Gastrocnemius medialis (tissue), 4 donors: ENCODE measurements around the gene MYPOP.

Experiments used
- POLR2A ChIP-seq, 2 donors: fragments of 450-650 bp; IDR thresholded peaks; one replicate each; pipeline ENCODE4 v1.6.1; 2017; ENCODE audit warnings: antibody characterized with exemption in 2 of 2, mild to moderate bottlenecking in 2 of 2, moderate library complexity in 2 of 2
- TF ChIP-seq, protein P1 (sequence below), 5 experiments: fragments of 450-650 bp in 3 of 5; fragments of 200-600 bp in 2 of 5; sonication (generic) in 2 of 5; IDR thresholded peaks in 4 of 5; conservative IDR thresholded peaks in 1 of 5; 1 replicate in 4 of 5; 2 replicates in 1 of 5; pipeline ENCODE4 v1.5.1; 2016 to 2019; ENCODE audit warnings: antibody characterized with exemption in 5 of 5, mild to moderate bottlenecking in 3 of 5, moderate library complexity in 3 of 5

DNA sequence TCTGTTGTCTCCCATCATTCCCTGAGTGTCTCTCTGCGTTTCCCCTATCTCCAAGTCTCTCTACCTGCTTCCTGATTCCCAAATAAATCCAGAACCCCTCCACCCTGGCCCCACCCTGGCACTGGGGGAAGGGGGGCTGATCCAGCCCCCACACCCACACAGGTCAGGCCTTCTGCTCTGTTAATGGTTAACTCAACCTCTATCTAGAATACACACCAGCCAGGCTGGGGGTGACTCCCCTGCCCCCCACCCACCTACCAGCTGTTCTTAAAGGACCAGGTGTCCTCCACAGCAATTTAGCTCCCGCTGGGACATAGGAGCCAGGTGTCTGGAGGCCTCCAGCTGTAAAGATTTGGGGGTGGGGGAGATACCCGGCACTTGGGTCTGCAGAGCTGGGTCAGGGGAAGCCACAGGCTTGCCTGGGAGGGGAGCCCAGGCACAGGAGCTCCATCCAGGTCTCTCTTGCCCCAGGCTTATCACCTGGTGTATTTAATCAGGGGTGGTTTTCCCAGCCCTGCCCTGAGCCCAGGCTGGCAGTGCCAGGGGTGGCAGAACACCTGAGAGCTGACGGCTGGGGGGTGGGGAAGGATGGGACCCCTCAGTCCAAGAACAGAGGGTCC, 20.4 kb downstream of the MYPOP start:
- TF ChIP-seq, protein P1, sequence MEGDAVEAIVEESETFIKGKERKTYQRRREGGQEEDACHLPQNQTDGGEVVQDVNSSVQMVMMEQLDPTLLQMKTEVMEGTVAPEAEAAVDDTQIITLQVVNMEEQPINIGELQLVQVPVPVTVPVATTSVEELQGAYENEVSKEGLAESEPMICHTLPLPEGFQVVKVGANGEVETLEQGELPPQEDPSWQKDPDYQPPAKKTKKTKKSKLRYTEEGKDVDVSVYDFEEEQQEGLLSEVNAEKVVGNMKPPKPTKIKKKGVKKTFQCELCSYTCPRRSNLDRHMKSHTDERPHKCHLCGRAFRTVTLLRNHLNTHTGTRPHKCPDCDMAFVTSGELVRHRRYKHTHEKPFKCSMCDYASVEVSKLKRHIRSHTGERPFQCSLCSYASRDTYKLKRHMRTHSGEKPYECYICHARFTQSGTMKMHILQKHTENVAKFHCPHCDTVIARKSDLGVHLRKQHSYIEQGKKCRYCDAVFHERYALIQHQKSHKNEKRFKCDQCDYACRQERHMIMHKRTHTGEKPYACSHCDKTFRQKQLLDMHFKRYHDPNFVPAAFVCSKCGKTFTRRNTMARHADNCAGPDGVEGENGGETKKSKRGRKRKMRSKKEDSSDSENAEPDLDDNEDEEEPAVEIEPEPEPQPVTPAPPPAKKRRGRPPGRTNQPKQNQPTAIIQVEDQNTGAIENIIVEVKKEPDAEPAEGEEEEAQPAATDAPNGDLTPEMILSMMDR (IDR thresholded peaks at IDR 0.05 in 4 of 5, conservative IDR thresholded peaks at IDR 0.05 in 1 of 5), result no peak
- TF ChIP-seq POLR2A (IDR thresholded peaks at IDR 0.05), result no peak
